GM18517 (cell line): ENCODE data around the gene TDP2.
"Not testable (repeated sequence)": the region's sequence is repeated elsewhere in the genome, so short reads cannot be mapped to it uniquely, and the experiment has no call there.

Source experiments
- ATAC-seq: cut with Tn5 transposase; IDR thresholded peaks from one replicate; pipeline ENCODE4 v1.9.1; 2021; ENCODE audit warnings: mild to moderate bottlenecking, moderate library complexity; ENCODE audit not compliant: unreplicated experiment

The TDP2 gene

GRCh38 chr6:24683297-24684296 lies 16.9 kb upstream of the TDP2 start:
- no peak for ATAC-seq

GRCh38 chr6:24680582-24680981 lies 13.9 kb upstream of the TDP2 start:
- ATAC-seq = no peak

GRCh38 chr6:24678792-24679352 lies 12.2 kb upstream of the TDP2 start:
- not testable (repeated sequence) for ATAC-seq

GRCh38 chr6:24673625-24674024 lies 6.9 kb upstream of the TDP2 start:
- ATAC-seq = no peak

- ATAC-seq = no peak
Observed at GRCh38 chr6:24672620-24673182, 6.0 kb upstream of the TDP2 start.

- not testable (repeated sequence) for ATAC-seq
Observed at GRCh38 chr6:24671077-24671476, 4.4 kb upstream of the TDP2 start.

- ATAC-seq = not testable (repeated sequence)
Observed at GRCh38 chr6:24670492-24670891, 3.8 kb upstream of the TDP2 start.

- no peak for ATAC-seq
Observed at GRCh38 chr6:24668997-24669361, 2.3 kb upstream of the TDP2 start.

- ATAC-seq = not testable (repeated sequence)
Observed at GRCh38 chr6:24668066-24668996, 1.6 kb upstream of the TDP2 start.

- ATAC-seq = peak; percentile 6
Observed at GRCh38 chr6:24667378-24667803, 692 bp upstream of the TDP2 start.

- ATAC-seq = peak; percentile 45
Observed at GRCh38 chr6:24666097-24666640, 530 bp downstream of the TDP2 start.

GRCh38 chr6:24664046-24664987 lies 2.4 kb downstream of the TDP2 start:
- ATAC-seq = no peak

- ATAC-seq = no peak
Observed at GRCh38 chr6:24663189-24663588, 3.5 kb downstream of the TDP2 start.

- ATAC-seq = no peak
Observed at GRCh38 chr6:24662236-24662635, 4.5 kb downstream of the TDP2 start.

- ATAC-seq = not testable (repeated sequence)
Observed at GRCh38 chr6:24661759-24662158, 4.9 kb downstream of the TDP2 start.

- no peak for ATAC-seq
Observed at GRCh38 chr6:24660105-24660504, 6.6 kb downstream of the TDP2 start.

GRCh38 chr6:24659561-24659960 lies 7.1 kb downstream of the TDP2 start:
- ATAC-seq = no peak

GRCh38 chr6:24658573-24659560 lies 7.8 kb downstream of the TDP2 start:
- ATAC-seq = no peak
